ENCODE measurements around the gene NPM1.

Gene NPM1

GRCh38 chr5:171427318-171428167 lies 39.9 kb downstream of the NPM1 start:
- no peak overlapping the region for H3K4me3 Mint-ChIP-seq
- H3K27ac Mint-ChIP-seq: no peak overlapping the region
- H3K4me1 Mint-ChIP-seq: no peaks in the 10 kb centered on the region
- H3K36me3 Mint-ChIP-seq: no peaks in the 10 kb centered on the region
- no peaks in the 10 kb centered on the region for H3K9me3 Mint-ChIP-seq
- DNase-seq (ENCODE audit: low spot score in 2 of 2) (no peak), ATAC-seq (no peak)

- no peak for DNase-seq (ENCODE audit: low spot score in 2 of 2)
- no peak for ATAC-seq
- H3K9me3 Mint-ChIP-seq: no peaks in the 10 kb centered on the region
- peaks cover 2% of the 10 kb centered on the region for H3K4me1 Mint-ChIP-seq
- no peaks in the 10 kb centered on the region for H3K36me3 Mint-ChIP-seq
- H3K27ac Mint-ChIP-seq: no peak overlapping the region
- H3K4me3 Mint-ChIP-seq: no peak overlapping the region
Measured at GRCh38 chr5:171428168-171428696, 40.6 kb downstream of the NPM1 start.

- no peak overlapping the region for H3K27ac Mint-ChIP-seq
- H3K36me3 Mint-ChIP-seq: no peaks in the 10 kb centered on the region
- no peak overlapping the region for H3K4me3 Mint-ChIP-seq
- H3K9me3 Mint-ChIP-seq: no peaks in the 10 kb centered on the region
- no peak for DNase-seq (ENCODE audit: low spot score in 2 of 2)
- H3K4me1 Mint-ChIP-seq: peaks cover 5% of the 10 kb centered on the region
- no peak for ATAC-seq
Measured at GRCh38 chr5:171428809-171429542, 41.3 kb downstream of the NPM1 start.

GRCh38 chr5:171429543-171429910 lies 41.9 kb downstream of the NPM1 start:
- Mint-ChIP-seq H3K9me3 (no peaks in the 10 kb centered on the region), H3K4me3 (no peak overlapping the region), H3K4me1 (peaks cover 5% of the 10 kb centered on the region), H3K36me3 (no peaks in the 10 kb centered on the region), H3K27ac (no peak overlapping the region)
- DNase-seq (ENCODE audit: low spot score in 2 of 2) (no peak), ATAC-seq (no peak)

- Mint-ChIP-seq H3K9me3 (no peaks in the 10 kb centered on the region), H3K27ac (no peak overlapping the region), H3K4me1 (peaks cover 5% of the 10 kb centered on the region), H3K36me3 (no peaks in the 10 kb centered on the region), H3K4me3 (no peak overlapping the region)
- DNase-seq (ENCODE audit: low spot score in 2 of 2) (no peak), ATAC-seq (no peak)
Measured at GRCh38 chr5:171431251-171431777, 43.7 kb downstream of the NPM1 start.

GRCh38 chr5:171432076-171432475 lies 44.4 kb downstream of the NPM1 start:
- H3K27ac Mint-ChIP-seq: no peak overlapping the region
- H3K9me3 Mint-ChIP-seq: no peaks in the 10 kb centered on the region
- no peak overlapping the region for H3K4me3 Mint-ChIP-seq
- no peaks in the 10 kb centered on the region for H3K36me3 Mint-ChIP-seq
- DNase-seq (ENCODE audit: low spot score in 2 of 2) (no peak), ATAC-seq (no peak)
- peaks cover 5% of the 10 kb centered on the region for H3K4me1 Mint-ChIP-seq

- Mint-ChIP-seq H3K4me3 (no peak overlapping the region), H3K9me3 (no peaks in the 10 kb centered on the region), H3K27ac (peak overlapping the region; percentile 29), H3K4me1 (peaks cover 5% of the 10 kb centered on the region), H3K36me3 (no peaks in the 10 kb centered on the region)
- ATAC-seq (no peak), DNase-seq (ENCODE audit: low spot score in 2 of 2) (no peak)
Measured at GRCh38 chr5:171432583-171433351, 45.1 kb downstream of the NPM1 start.

- peak overlapping the region; percentile 29 for H3K27ac Mint-ChIP-seq
Measured at GRCh38 chr5:171433352-171433698, 45.7 kb downstream of the NPM1 start.

GRCh38 chr5:171433982-171434676 lies 46.5 kb downstream of the NPM1 start:
- no peak overlapping the region for H3K27ac Mint-ChIP-seq
- no peak for DNase-seq (ENCODE audit: low spot score in 2 of 2)
- H3K36me3 Mint-ChIP-seq: no peaks in the 10 kb centered on the region
- H3K9me3 Mint-ChIP-seq: no peaks in the 10 kb centered on the region
- H3K4me1 Mint-ChIP-seq: peaks cover 5% of the 10 kb centered on the region
- H3K4me3 Mint-ChIP-seq: no peak overlapping the region
- no peak for ATAC-seq

More at GRCh38 chr5:171433352-171433698, 45.7 kb downstream of the NPM1 start:
- Mint-ChIP-seq H3K36me3 (no peaks in the 10 kb centered on the region), H3K4me1 (peaks cover 5% of the 10 kb centered on the region), H3K9me3 (no peaks in the 10 kb centered on the region), H3K4me3 (no peak overlapping the region)
- DNase-seq (ENCODE audit: low spot score in 2 of 2) (no peak), ATAC-seq (no peak)

GRCh38 chr5:171434874-171435273 lies 47.2 kb downstream of the NPM1 start:
- DNase-seq (ENCODE audit: low spot score in 2 of 2) (no peak), ATAC-seq (no peak)
- no peak overlapping the region for H3K4me3 Mint-ChIP-seq
- no peak overlapping the region for H3K27ac Mint-ChIP-seq
- H3K36me3 Mint-ChIP-seq: no peaks in the 10 kb centered on the region
- no peaks in the 10 kb centered on the region for H3K9me3 Mint-ChIP-seq
- H3K4me1 Mint-ChIP-seq: peaks cover 5% of the 10 kb centered on the region

- H3K27ac Mint-ChIP-seq: no peak overlapping the region
- H3K4me3 Mint-ChIP-seq: no peak overlapping the region
- no peaks in the 10 kb centered on the region for H3K9me3 Mint-ChIP-seq
Measured at GRCh38 chr5:171435908-171436307, 48.3 kb downstream of the NPM1 start.

GRCh38 chr5:171436804-171437285 lies 49.2 kb downstream of the NPM1 start:
- Mint-ChIP-seq H3K27ac (no peak overlapping the region), H3K9me3 (no peaks in the 10 kb centered on the region), H3K4me3 (no peak overlapping the region), H3K4me1 (peaks cover 5% of the 10 kb centered on the region), H3K36me3 (no peaks in the 10 kb centered on the region)
- ATAC-seq: no peak
- no peak for DNase-seq (ENCODE audit: low spot score in 2 of 2)

More at GRCh38 chr5:171435908-171436307, 48.3 kb downstream of the NPM1 start:
- DNase-seq (ENCODE audit: low spot score in 2 of 2) (no peak), ATAC-seq (no peak)
- H3K36me3 Mint-ChIP-seq: no peaks in the 10 kb centered on the region
- peaks cover 5% of the 10 kb centered on the region for H3K4me1 Mint-ChIP-seq

GRCh38 chr5:171437286-171437821 lies 49.7 kb downstream of the NPM1 start:
- Mint-ChIP-seq H3K4me1 (peaks cover 5% of the 10 kb centered on the region), H3K9me3 (no peaks in the 10 kb centered on the region), H3K4me3 (no peak overlapping the region), H3K36me3 (no peaks in the 10 kb centered on the region), H3K27ac (no peak overlapping the region)
- ATAC-seq (no peak), DNase-seq (ENCODE audit: low spot score in 2 of 2) (no peak)

- Mint-ChIP-seq H3K27ac (no peak overlapping the region), H3K36me3 (no peaks in the 10 kb centered on the region), H3K9me3 (no peaks in the 10 kb centered on the region), H3K4me1 (no peaks in the 10 kb centered on the region), H3K4me3 (no peak overlapping the region)
- no peak for ATAC-seq
- no peak for DNase-seq (ENCODE audit: low spot score in 2 of 2)
Measured at GRCh38 chr5:171438738-171439137, 51.1 kb downstream of the NPM1 start.
